T-cell (primary cell): ENCODE results near the gene HOXA3. TPM values are rescaled to one million over a fixed set of nuclear protein-coding genes. Genes with fewer than 3 reads are reported as not detected.

Experiments
- ATAC-seq, 4 experiments: fragments of 200-7000 bp in 3 of 4; fragments of 150-1000 bp in 1 of 4; cut with Tn5 transposase; replicated peaks in 1 of 4; 1 replicate in 3 of 4; 2 replicates in 1 of 4; pipeline ENCODE4 v1.10.0; 2021; ENCODE audit warnings: moderate library complexity in 3 of 4, mild to moderate bottlenecking in 2 of 4, moderate number of reproducible peaks in 1 of 4
- CTCF ChIA-PET, 2 donors: fragments of 300-600 bp; sonication (Branson Sonifier 250); formaldehyde crosslinking; loops; one replicate each; lab custom pipeline; 2022; ENCODE audit warnings: antibody characterized with exemption in 2 of 2; lab: Charles Lee
- POLR2A ChIA-PET, 2 donors: fragments of 300-600 bp; sonication (Branson Sonifier 250); formaldehyde crosslinking; loops; one replicate each; lab custom pipeline; 2022; ENCODE audit warnings: antibody characterized with exemption in 2 of 2; lab: Charles Lee
- DNase-seq, 35 experiments: peaks; one replicate each; pipeline versions ENCODE4 v3.0.0 to v3.0.0-alpha.2; 2013 to 2023
- H3K27ac ChIP-seq: one replicate; pipeline ENCODE4 v1.5.1; 2013; ENCODE audit warnings: low read length
- H3K27me3 ChIP-seq, 2 experiments: replicated peaks in 1 of 2; 1 replicate in 1 of 2; 2 replicates in 1 of 2; pipeline versions ENCODE4 v1.6.1 to v1.7.0; 2013; ENCODE audit warnings: low read length in 1 of 2, mixed read lengths in 1 of 2; ENCODE audit not compliant: control insufficient read depth in 2 of 2, insufficient read depth in 2 of 2; ENCODE audit errors: extremely low read depth in 1 of 2
- H3K36me3 ChIP-seq, 2 donors: 1 replicate in 1 of 2; 2 replicates in 1 of 2; pipeline versions ENCODE4 v1.6.1 to v1.7.0; 2013; ENCODE audit warnings: low read length in 1 of 2; ENCODE audit not compliant: control insufficient read depth in 2 of 2, insufficient read depth in 1 of 2; ENCODE audit errors: extremely low read depth in 1 of 2
- H3K4me1 ChIP-seq, 2 experiments: 1 replicate in 1 of 2; 2 replicates in 1 of 2; pipeline versions ENCODE4 v1.6.1 to v1.7.0; 2013; ENCODE audit warnings: low read length in 2 of 2, mixed read lengths in 1 of 2; ENCODE audit not compliant: insufficient read depth in 2 of 2, control insufficient read depth in 1 of 2; ENCODE audit errors: extremely low read depth in 1 of 2
- H3K4me3 ChIP-seq, 2 donors: 1 replicate in 1 of 2; 2 replicates in 1 of 2; pipeline versions ENCODE4 v1.5.1 to v1.7.0; 2013; ENCODE audit warnings: mild to moderate bottlenecking in 2 of 2, low read length in 1 of 2, moderate library complexity in 1 of 2; ENCODE audit not compliant: control insufficient read depth in 1 of 2; ENCODE audit errors: extremely low read depth in 1 of 2
- H3K9me3 ChIP-seq: 2 replicates; pipeline ENCODE4 v1.7.0; 2013
- H3K27ac Mint-ChIP-seq, 2 donors: one replicate each; pipeline ENCODE4 v1.8.0; 2020 to 2021; ENCODE audit warnings: mild to moderate bottlenecking in 2 of 2, mixed read lengths in 2 of 2
- H3K27me3 Mint-ChIP-seq, 2 donors: one replicate each; pipeline ENCODE4 v1.8.0; 2021 to 2022; ENCODE audit warnings: mixed read lengths in 2 of 2
- H3K36me3 Mint-ChIP-seq: one replicate; pipeline ENCODE4 v1.8.0; 2021; ENCODE audit warnings: mixed read lengths
- H3K4me1 Mint-ChIP-seq, 3 donors: one replicate each; pipeline ENCODE4 v1.8.0; 2020 to 2022; ENCODE audit warnings: mixed read lengths in 3 of 3, mild to moderate bottlenecking in 1 of 3
- H3K4me3 Mint-ChIP-seq, 3 donors: one replicate each; pipeline ENCODE4 v1.8.0; 2020 to 2022; ENCODE audit warnings: mild to moderate bottlenecking in 3 of 3, mixed read lengths in 3 of 3, moderate library complexity in 3 of 3
- H3K9me3 Mint-ChIP-seq, 3 donors: one replicate each; pipeline ENCODE4 v1.8.0; 2020 to 2022; ENCODE audit warnings: mixed read lengths in 3 of 3
- WGBS: methylation state at CpG from one replicate; pipeline ENCODE4 v1.1.5; 2013; ENCODE audit warnings: missing lambda C conversion rate; ENCODE audit not compliant: insufficient coverage; 5-methylcytosine and 5-hydroxymethylcytosine counted together
- total RNA-seq, 35 experiments: library from RNA in 6 of 35; stranded (reverse) in 6 of 35; fragments of 120-200 nt in 1 of 35; gene quantifications; one replicate each; pipeline versions ENCODE4 v1.2.1 to v1.2.4 and lab custom pipeline; 2013 to 2026

The HOXA3 gene
- total RNA-seq, 5 donors from 2014 or later (not counting 1 experiment from before 2014, with no cell fraction given): 0.79 to 1.4 TPM; not detected in 3

DNA sequence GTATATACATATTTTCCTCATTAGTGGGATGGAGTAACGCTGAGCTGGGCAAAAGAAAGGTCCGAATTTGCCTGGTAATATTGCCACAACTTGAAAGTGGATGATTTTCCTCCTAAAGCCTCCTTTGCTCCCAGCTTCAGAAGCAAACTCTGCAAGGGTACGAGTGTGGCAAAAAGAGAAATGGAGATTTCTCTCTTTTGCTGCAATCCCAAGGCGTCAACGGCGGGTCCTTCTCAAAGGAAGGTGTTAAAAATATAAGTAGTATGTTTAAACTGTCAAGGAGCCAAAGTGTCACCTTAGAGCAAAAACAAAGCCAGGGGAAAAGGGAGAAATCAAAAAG is 37.5 kb downstream of the HOXA3 start:
- WGBS: 100% methylated on average over 3 of the region's 6 CpGs
- no peaks in the 10 kb centered on the region for H3K36me3 ChIP-seq
- H3K36me3 Mint-ChIP-seq: no peaks in the 10 kb centered on the region
- no peak overlapping the region for H3K27ac Mint-ChIP-seq
- CTCF ChIA-PET: no interaction called here
- peaks cover 0 to 37% of the 10 kb centered on the region in 2 experiments for H3K27me3 ChIP-seq
- DNase-seq: no peak
- H3K4me1 Mint-ChIP-seq: no peaks in the 10 kb centered on the region
- H3K27me3 Mint-ChIP-seq: peaks cover 0 to 6% of the 10 kb centered on the region in 2 donors
- H3K27ac ChIP-seq: no peak overlapping the region
- no peak for ATAC-seq
- no peak overlapping the region for H3K4me3 ChIP-seq
- H3K4me3 Mint-ChIP-seq: no peak overlapping the region
- H3K9me3 ChIP-seq: no peaks in the 10 kb centered on the region
- POLR2A ChIA-PET: no interaction called here
- no peaks in the 10 kb centered on the region for H3K9me3 Mint-ChIP-seq
- H3K4me1 ChIP-seq: no peaks in the 10 kb centered on the region

DNA sequence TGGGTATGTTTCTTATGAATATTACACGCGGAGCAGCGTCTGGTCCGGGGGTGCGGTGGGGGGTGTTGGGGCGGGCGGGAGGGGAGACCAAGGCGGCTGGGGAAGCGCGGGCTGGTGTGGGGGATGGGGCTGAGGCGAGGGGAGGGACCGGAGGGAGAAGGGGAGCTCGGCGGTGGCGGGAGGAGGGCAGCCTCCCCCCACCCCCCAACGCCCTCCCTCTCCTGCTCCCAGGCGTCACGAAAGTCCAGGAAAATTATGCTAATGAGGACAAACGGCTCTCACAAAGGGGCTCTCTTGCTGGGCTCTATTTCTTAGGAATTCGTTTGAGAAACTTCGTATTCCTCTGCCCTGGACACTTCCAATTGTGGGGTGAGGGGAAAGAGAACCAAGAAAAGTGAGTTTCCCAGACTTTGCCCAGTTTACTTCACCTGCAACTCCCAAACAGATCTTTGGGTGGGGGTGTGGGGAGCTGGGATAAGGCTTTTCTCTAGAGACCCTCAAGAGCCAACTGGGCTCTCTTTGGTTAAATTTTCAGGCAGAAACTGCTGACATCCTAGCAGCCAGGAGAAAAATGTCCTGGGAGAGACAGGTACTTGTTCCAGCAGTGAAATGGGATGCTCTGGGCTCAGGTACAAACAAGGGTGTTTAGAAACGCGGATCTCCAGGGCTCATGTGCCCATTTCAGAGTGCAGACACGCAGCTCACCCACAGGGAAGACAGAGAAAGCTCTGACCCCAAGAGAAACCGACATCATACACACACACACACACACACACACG is 38.2 kb downstream of the HOXA3 start:
- ChIA-PET POLR2A (no interaction called here), CTCF (no interaction called here)
- no peak overlapping the region for H3K4me3 ChIP-seq
- Mint-ChIP-seq H3K9me3 (no peaks in the 10 kb centered on the region), H3K4me3 (no peak overlapping the region), H3K36me3 (no peaks in the 10 kb centered on the region), H3K4me1 (no peaks in the 10 kb centered on the region), H3K27me3 (peaks cover 0 to 6% of the 10 kb centered on the region in 2 donors), H3K27ac (no peak overlapping the region)
- WGBS: 100% methylated on average over 1 of the region's 26 CpGs
- DNase-seq: no peak
- H3K4me1 ChIP-seq: no peaks in the 10 kb centered on the region
- H3K36me3 ChIP-seq: no peaks in the 10 kb centered on the region
- H3K27me3 ChIP-seq: peaks cover 0 to 37% of the 10 kb centered on the region in 2 experiments
- no peaks in the 10 kb centered on the region for H3K9me3 ChIP-seq
- no peak overlapping the region for H3K27ac ChIP-seq
- ATAC-seq: no peak

DNA sequence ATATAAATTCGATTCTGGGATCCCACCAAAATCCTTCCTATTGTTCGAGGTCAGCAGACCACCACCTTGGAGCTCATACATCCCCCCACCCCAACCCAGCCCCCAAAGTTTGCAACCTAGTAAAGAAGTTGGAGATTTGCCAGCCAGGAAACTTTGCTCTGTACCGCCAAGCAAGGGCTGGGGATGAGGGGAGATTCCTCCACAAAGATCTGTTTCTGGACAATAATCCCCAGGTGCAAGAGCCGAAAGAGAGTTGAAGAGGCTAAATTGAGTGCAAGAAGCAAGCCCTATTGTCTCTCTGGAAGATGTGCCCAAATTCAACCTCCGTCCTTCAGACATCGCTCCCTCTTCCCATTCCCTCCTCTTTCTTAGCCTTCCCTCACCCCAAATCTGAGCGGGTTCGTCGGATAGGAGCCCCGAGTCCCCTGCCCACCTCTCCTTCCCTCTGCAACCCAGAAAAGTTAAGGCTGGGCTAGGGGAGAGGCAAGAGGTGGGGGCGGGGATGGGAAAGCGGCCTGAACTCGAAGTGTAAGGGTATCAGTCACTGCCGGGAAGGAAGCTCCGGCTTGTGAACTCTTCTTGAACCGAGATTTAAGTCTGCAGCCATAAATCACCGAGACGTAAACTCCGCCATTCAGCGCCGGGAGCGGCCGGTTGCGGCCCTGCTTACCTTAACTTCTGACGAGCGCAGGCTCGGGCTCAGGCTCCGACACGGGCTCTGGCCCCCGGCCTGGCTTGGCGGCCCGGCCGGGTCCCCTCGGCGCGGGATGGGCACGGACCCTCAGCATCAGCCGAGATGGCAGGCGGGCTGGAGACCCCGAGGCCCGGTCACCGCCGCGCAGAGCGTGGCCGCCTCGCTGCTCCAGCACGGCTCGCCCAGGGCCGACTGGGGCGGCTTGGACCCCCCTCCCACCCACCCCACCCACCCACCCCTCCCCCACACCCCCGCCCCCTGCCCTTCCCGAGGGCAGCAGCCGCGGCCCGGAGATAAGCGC is 39.1 kb downstream of the HOXA3 start:
- no peak for ATAC-seq
- peaks cover 0 to 35% of the 10 kb centered on the region in 2 experiments for H3K27me3 ChIP-seq
- no peak overlapping the region for H3K27ac Mint-ChIP-seq
- H3K36me3 ChIP-seq: no peaks in the 10 kb centered on the region
- no peak for DNase-seq
- no peak overlapping the region for H3K4me3 ChIP-seq
- 89% methylated on average over 20 of the region's 57 CpGs for WGBS
- H3K4me3 Mint-ChIP-seq: no peak overlapping the region
- H3K9me3 ChIP-seq: no peaks in the 10 kb centered on the region
- H3K9me3 Mint-ChIP-seq: no peaks in the 10 kb centered on the region
- no peak overlapping the region for H3K27ac ChIP-seq
- CTCF ChIA-PET: interaction anchor here (0.6 to 0.8 kb wide), 2 partner anchors 37 to 261 kb away, joined by 3 read pairs; no protein-coding TSS in a partner anchor
- peaks cover 0 to 6% of the 10 kb centered on the region in 2 donors for H3K27me3 Mint-ChIP-seq
- H3K4me1 ChIP-seq: no peaks in the 10 kb centered on the region
- POLR2A ChIA-PET: no interaction called here
- H3K36me3 Mint-ChIP-seq: no peaks in the 10 kb centered on the region
- no peaks in the 10 kb centered on the region for H3K4me1 Mint-ChIP-seq

DNA sequence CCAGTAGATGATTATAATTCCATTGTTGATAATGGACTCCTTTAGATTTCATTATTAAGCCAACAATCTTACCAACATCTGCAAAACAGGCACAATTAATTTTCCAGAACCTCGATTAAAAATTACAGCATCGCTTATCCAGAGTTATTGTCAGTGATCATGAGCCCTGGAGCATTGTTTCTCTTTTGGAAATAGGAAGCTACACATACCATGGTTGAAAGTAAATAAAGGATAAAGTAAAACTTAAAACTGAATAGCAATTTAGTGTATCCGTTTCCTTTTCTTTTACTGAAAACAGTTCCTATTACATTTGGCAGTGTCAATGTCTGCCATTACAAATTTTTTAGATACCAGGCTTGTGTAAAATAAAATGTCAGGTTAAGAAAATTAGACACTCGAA is 40.0 kb downstream of the HOXA3 start:
- Mint-ChIP-seq H3K27ac (no peak overlapping the region), H3K4me1 (no peaks in the 10 kb centered on the region), H3K9me3 (no peaks in the 10 kb centered on the region), H3K27me3 (peaks cover 0 to 8% of the 10 kb centered on the region in 2 donors), H3K36me3 (no peaks in the 10 kb centered on the region), H3K4me3 (no peak overlapping the region)
- Histone ChIP-seq H3K4me3 (no peak overlapping the region), H3K36me3 (no peaks in the 10 kb centered on the region), H3K4me1 (no peaks in the 10 kb centered on the region), H3K27me3 (peaks cover 0 to 26% of the 10 kb centered on the region in 2 experiments), H3K27ac (no peak overlapping the region), H3K9me3 (no peaks in the 10 kb centered on the region)
- CTCF ChIA-PET: interaction anchor here in 1 of 2 donors (0.8 kb wide), 1 partner anchor 38 kb away, joined by 3 read pairs; no protein-coding TSS in a partner anchor
- no peak for DNase-seq
- POLR2A ChIA-PET: no interaction called here
- ATAC-seq: no peak
- 60% methylated on average over 1 of the region's 4 CpGs for WGBS

DNA sequence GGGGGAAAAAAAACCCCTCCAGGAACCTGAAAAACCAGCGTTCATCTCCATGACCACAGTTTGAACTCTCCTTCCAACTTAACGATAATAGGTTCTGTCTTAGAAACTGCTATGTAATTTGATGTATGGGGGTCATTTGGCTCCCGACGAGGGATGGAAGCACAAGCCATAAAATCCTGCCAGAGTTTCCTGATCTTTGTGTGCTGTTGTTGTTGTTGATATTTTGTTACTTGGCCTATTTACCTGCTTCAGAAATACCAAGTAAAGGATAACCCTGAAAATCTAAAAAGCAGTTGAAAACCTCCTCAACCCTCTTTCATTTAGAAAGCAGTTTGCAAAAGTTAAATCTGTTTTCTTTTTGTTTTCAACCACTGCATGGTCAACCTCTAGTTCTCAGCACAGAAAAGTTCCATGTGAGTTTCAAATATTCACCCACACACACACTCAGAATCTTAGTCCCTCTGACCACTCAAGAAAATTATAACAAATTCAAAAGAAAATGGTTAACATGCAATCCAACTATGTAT is 40.6 kb downstream of the HOXA3 start:
- DNase-seq (no peak), ATAC-seq (no peak)
- H3K4me3 Mint-ChIP-seq: no peak overlapping the region
- H3K27ac Mint-ChIP-seq: no peak overlapping the region
- WGBS: no CpG with 5 or more reads among the region's 4 CpGs
- no peaks in the 10 kb centered on the region for H3K4me1 Mint-ChIP-seq
- no peak overlapping the region for H3K27ac ChIP-seq
- ChIA-PET CTCF (no interaction called here), POLR2A (no interaction called here)
- H3K36me3 ChIP-seq: no peaks in the 10 kb centered on the region
- no peaks in the 10 kb centered on the region for H3K9me3 Mint-ChIP-seq
- peaks cover 0 to 6% of the 10 kb centered on the region in 2 donors for H3K27me3 Mint-ChIP-seq
- H3K27me3 ChIP-seq: peaks cover 0 to 21% of the 10 kb centered on the region in 2 experiments
- H3K4me3 ChIP-seq: no peak overlapping the region
- H3K36me3 Mint-ChIP-seq: no peaks in the 10 kb centered on the region
- H3K4me1 ChIP-seq: no peaks in the 10 kb centered on the region
- no peaks in the 10 kb centered on the region for H3K9me3 ChIP-seq

DNA sequence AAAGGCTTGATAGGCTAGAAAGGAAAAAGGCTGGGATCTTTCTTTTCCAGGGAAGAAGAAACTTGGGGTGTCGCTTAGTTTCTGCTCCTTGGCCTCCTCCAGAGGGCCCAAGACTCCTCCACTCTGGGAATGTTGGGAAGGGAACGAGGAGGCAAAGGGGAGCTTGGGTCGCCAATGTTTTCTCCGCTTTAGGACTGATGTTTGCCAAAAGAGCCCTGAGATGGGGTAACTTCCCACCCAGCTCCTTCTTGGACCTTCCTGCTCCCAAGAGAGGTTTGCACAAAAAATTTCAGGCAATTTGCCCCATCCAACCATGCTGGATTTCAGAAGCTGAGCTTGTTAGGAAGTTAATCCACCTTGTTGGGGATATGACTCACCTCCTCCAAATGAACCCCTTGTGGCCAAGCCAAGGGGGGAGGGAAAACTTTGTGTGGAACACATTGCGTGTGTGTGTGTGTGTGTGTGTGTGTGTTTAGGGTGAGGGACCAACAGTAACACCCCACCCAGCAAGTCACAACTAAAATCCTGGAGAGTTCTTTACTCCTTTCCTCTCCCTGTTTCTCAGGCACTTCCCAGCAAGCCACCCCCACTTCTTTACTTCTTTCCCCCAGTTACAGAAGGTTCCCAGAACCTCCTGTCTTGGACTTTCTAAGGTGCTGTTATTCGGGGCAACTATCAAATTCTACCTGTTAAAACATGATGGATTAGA is 41.2 kb downstream of the HOXA3 start:
- Mint-ChIP-seq H3K4me3 (no peak overlapping the region), H3K27ac (no peak overlapping the region), H3K4me1 (no peaks in the 10 kb centered on the region), H3K36me3 (no peaks in the 10 kb centered on the region), H3K27me3 (peaks cover 0 to 7% of the 10 kb centered on the region in 2 donors), H3K9me3 (no peaks in the 10 kb centered on the region)
- Histone ChIP-seq H3K36me3 (no peaks in the 10 kb centered on the region), H3K27me3 (peaks cover 0 to 24% of the 10 kb centered on the region in 2 experiments), H3K9me3 (no peaks in the 10 kb centered on the region), H3K4me1 (no peaks in the 10 kb centered on the region), H3K4me3 (no peak overlapping the region), H3K27ac (no peak overlapping the region)
- ChIA-PET CTCF (no interaction called here), POLR2A (no interaction called here)
- ATAC-seq: no peak
- no CpG with 5 or more reads among the region's 6 CpGs for WGBS
- no peak for DNase-seq
